HCT116 (cell line): ENCODE measurements around the gene S100A1. TPM values are rescaled to one million over a fixed set of nuclear protein-coding genes. Genes with fewer than 3 reads are reported as not detected.
"Not testable (repeated sequence)": the region's sequence is repeated elsewhere in the genome, so short reads cannot be mapped to it uniquely, and the experiment has no call there.

Experiments used
- ATAC-seq: fragments of 200-7000 bp; cut with Tn5 transposase; 2 replicates; pipeline ENCODE4 v1.9.1; 2020; ENCODE audit warnings: mild to moderate bottlenecking, moderate library complexity
- BruUV-seq: library from RNA; stranded (reverse); fragments of 400-500 nt; replicated peaks from 2 replicates; lab custom pipeline; 2021; lab: Mats Ljungman, UMichigan
- CTCF ChIA-PET: fragments of 300-600 bp; sonication (Branson Sonifier 250); formaldehyde crosslinking; loops from one replicate; lab custom pipeline; 2021; ENCODE audit warnings: antibody characterized with exemption; lab: Charles Lee
- POLR2A ChIA-PET: fragments of 300-600, 350-600 bp; sonication (Branson Sonifier 250); formaldehyde crosslinking; loops from one replicate; lab custom pipeline; 2021; ENCODE audit warnings: antibody characterized with exemption; lab: Charles Lee
- RAD21 ChIA-PET, 2 experiments: fragments of 300-600 bp; sonication (Branson Sonifier 250); formaldehyde crosslinking; loops; one replicate each; lab custom pipeline; 2023; ENCODE audit warnings: low total read pairs in 2 of 2; ENCODE audit not compliant: uncharacterized antibody in 2 of 2, unreplicated experiment in 2 of 2, low non-redundant PET in 1 of 2; lab: Charles Lee
- DNase-seq: peaks from one replicate; pipeline ENCODE4 v3.0.0-alpha.2; 2010; ENCODE audit warnings: low read depth, low spot score
- H2AFZ ChIP-seq: fragments of 200-600 bp; shearing (Covaris generic), sonication (generic); 2 replicates; pipeline ENCODE4 v1.6.1; 2017; ENCODE audit warnings: low read depth, mixed run types, mixed read lengths, antibody characterized with exemption, low read length; ENCODE audit not compliant: poor library complexity, severe bottlenecking
- H3K27ac ChIP-seq: 2 replicates; pipeline ENCODE4 v1.5.1; 2012; ENCODE audit warnings: low read depth, low read length
- H3K27me3 ChIP-seq: fragments of 200-600 bp; sonication (generic); 2 replicates; pipeline ENCODE4 v1.6.1; 2016; ENCODE audit warnings: mixed run types, low read length, mixed read lengths; ENCODE audit not compliant: insufficient read depth
- H3K36me3 ChIP-seq, 2 experiments: fragments of 200-500 bp in 1 of 2; fragments of 200-600 bp in 1 of 2; sonication (Bioruptor generic) in 1 of 2; sonication (generic) in 1 of 2; 2 replicates each; pipeline versions ENCODE4 v1.5.1 to v1.6.1; 2014 to 2016; ENCODE audit warnings: low read length in 2 of 2, inconsistent platforms in 1 of 2, mixed read lengths in 1 of 2, mixed run types in 1 of 2; ENCODE audit not compliant: insufficient read depth in 2 of 2, control insufficient read depth in 1 of 2
- H3K4me1 ChIP-seq, 2 experiments: fragments of 200-600 bp in 1 of 2; sonication (generic) in 1 of 2; 2 replicates each; pipeline versions ENCODE4 v1.5.1 to v1.6.1; 2012 to 2017; ENCODE audit warnings: low read length in 2 of 2, inconsistent platforms in 1 of 2, mild to moderate bottlenecking in 1 of 2, mixed read lengths in 1 of 2, mixed run types in 1 of 2, moderate library complexity in 1 of 2; ENCODE audit not compliant: insufficient read depth in 2 of 2, control insufficient read depth in 1 of 2
- H3K4me2 ChIP-seq: fragments of 200-600 bp; sonication (generic); 2 replicates; pipeline ENCODE4 v1.6.1; 2017; ENCODE audit warnings: mixed run types, low read length, mixed read lengths
- H3K4me3 ChIP-seq, 2 experiments: fragments of 200-600 bp in 1 of 2; sonication (generic) in 1 of 2; replicated peaks in 1 of 2; 2 replicates each; pipeline ENCODE4 v1.5.1; 2011 to 2016; ENCODE audit warnings: low read length in 2 of 2, control low read depth in 1 of 2, low read depth in 1 of 2, mild to moderate bottlenecking in 1 of 2, mixed read lengths in 1 of 2, mixed run types in 1 of 2
- H3K79me2 ChIP-seq: fragments of 200-600 bp; sonication (generic); 2 replicates; pipeline ENCODE4 v1.6.1; 2017; ENCODE audit warnings: mild to moderate bottlenecking, mixed run types, low read length, moderate library complexity, mixed read lengths; ENCODE audit not compliant: insufficient read depth
- H3K9ac ChIP-seq: fragments of 200-600 bp; sonication (generic); 2 replicates; pipeline ENCODE4 v1.6.1; 2016; ENCODE audit warnings: low read length, mixed read lengths
- H3K9me2 ChIP-seq: fragments of 200-600 bp; sonication (generic), shearing (Covaris generic); 2 replicates; pipeline ENCODE4 v1.6.1; 2017; ENCODE audit warnings: mixed run types, mild to moderate bottlenecking, moderate library complexity; ENCODE audit not compliant: insufficient read depth
- H3K9me3 ChIP-seq, 2 experiments: fragments of 200-500 bp in 1 of 2; fragments of 200-600 bp in 1 of 2; sonication (Bioruptor generic) in 1 of 2; sonication (generic) in 1 of 2; 2 replicates each; pipeline ENCODE4 v1.6.1; 2014 to 2017; ENCODE audit warnings: low read length in 2 of 2, mixed read lengths in 2 of 2, inconsistent platforms in 1 of 2, low read depth in 1 of 2, mild to moderate bottlenecking in 1 of 2, mixed run types in 1 of 2, moderate library complexity in 1 of 2; ENCODE audit not compliant: control insufficient read depth in 1 of 2, insufficient read depth in 1 of 2
- H4K20me1 ChIP-seq: fragments of 200-600 bp; sonication (generic), shearing (Covaris generic); 2 replicates; pipeline ENCODE4 v1.6.1; 2017; ENCODE audit warnings: mixed run types, mild to moderate bottlenecking, moderate library complexity; ENCODE audit not compliant: insufficient read depth
- ATF3 ChIP-seq: IDR thresholded peaks from 2 replicates; pipeline ENCODE4 v1.6.1; 2012
- CBX3 ChIP-seq: IDR thresholded peaks from 2 replicates; pipeline ENCODE4 v1.6.1; 2012; ENCODE audit warnings: low read depth
- ELF1 ChIP-seq: IDR thresholded peaks from 2 replicates; pipeline ENCODE4 v1.6.1; 2012; ENCODE audit warnings: low read depth, borderline replicate concordance
- POLR2A ChIP-seq: IDR thresholded peaks from 2 replicates; pipeline ENCODE4 v1.7.0; 2011; ENCODE audit warnings: borderline replicate concordance; ENCODE audit not compliant: insufficient read depth, insufficient read length; ENCODE audit errors: extremely low read depth
- POLR2AphosphoS5 ChIP-seq: IDR thresholded peaks from 2 replicates; pipeline ENCODE4 v1.6.1; 2011; ENCODE audit warnings: mild to moderate bottlenecking, low read depth, low read length, moderate library complexity
- SIN3A ChIP-seq: IDR thresholded peaks from 2 replicates; pipeline ENCODE4 v1.6.1; 2012; ENCODE audit warnings: low read depth
- SP1 ChIP-seq: IDR thresholded peaks from 2 replicates; pipeline ENCODE4 v1.6.1; 2012; ENCODE audit warnings: low read depth
- ZNF274 ChIP-seq: fragments of 200-500 bp; sonication (Bioruptor generic); IDR thresholded peaks from 2 replicates; pipeline ENCODE4 v1.6.1; 2014; ENCODE audit warnings: mild to moderate bottlenecking, low read depth, low read length, inconsistent platforms
- intact Hi-C: fragments of 100-400 bp; cut with micrococcal nuclease; formaldehyde crosslinking; loops from 2 replicates; pipeline ENCODE4 v1.10.0; 2022
- total RNA-seq: library from RNA; stranded (reverse); gene quantifications from one replicate; pipeline ENCODE4 v1.2.1, GENCODE V29; 2021; ENCODE audit not compliant: unreplicated experiment

S100A1 gene
- total RNA-seq, 1 experiment from 2014 or later, result 0.30 TPM

GRCh38 chr1:153639280-153639679 is 11.0 kb downstream of the S100A1 start:
- no peaks in the 10 kb centered on the region for H3K9me3 ChIP-seq
- DNase-seq (no peak), ATAC-seq (no peak)
- ChIA-PET RAD21 (no interaction called here), CTCF (no interaction called here), POLR2A (interaction anchor here (1.0 kb wide), 1 partner anchor 24 kb away, joined by 3 read pairs; the partner anchor contains the start of gene S100A14)
- intact Hi-C loops, result no loop called here
- BruUV-seq, result no TSS peak
- no peak overlapping the region for H2AFZ ChIP-seq
- no peak overlapping the region for H3K4me3 ChIP-seq
- H3K4me1 ChIP-seq, result peaks cover 3 to 9% of the 10 kb centered on the region in 2 experiments
- H4K20me1 ChIP-seq, result peaks cover 10% of the 10 kb centered on the region; the same call in 1 of the 2 replicates
- no peak for TF ChIP-seq ZNF274
- no peak for TF ChIP-seq ATF3
- no peak for TF ChIP-seq POLR2A
- TF ChIP-seq SIN3A, result no peak
- no peak for TF ChIP-seq CBX3
- no peak for TF ChIP-seq ELF1
- no peak for TF ChIP-seq POLR2AphosphoS5
- no peak for TF ChIP-seq SP1
- H3K27ac ChIP-seq, result no peak overlapping the region
- H3K36me3 ChIP-seq, result peaks cover 72 to 82% of the 10 kb centered on the region in 2 experiments
- no peak overlapping the region for H3K9ac ChIP-seq
- no peaks in the 10 kb centered on the region for H3K9me2 ChIP-seq
- H3K79me2 ChIP-seq, result peaks cover 100% of the 10 kb centered on the region
- H3K4me2 ChIP-seq, result no peak overlapping the region
- H3K27me3 ChIP-seq, result no peaks in the 10 kb centered on the region

DNA sequence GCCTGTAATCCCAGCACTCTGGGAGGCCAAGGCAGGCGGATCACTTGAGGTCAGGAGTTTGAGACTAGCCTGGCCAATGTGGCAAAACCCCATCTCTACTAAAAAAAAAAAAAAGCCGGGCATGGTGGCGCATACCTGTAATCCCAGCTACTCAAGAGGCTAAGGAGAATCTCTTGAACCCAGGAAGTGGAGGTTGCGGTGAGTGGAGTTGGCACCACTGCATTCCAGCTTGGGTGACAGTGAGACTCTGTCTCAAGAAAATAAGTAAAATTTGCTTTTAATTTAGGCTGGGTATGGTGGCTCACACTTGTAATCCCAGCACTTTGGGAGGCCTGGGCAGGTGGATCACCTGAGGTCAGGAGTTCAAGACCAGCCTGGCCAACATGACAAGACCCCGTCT is 12.0 kb downstream of the S100A1 start:
- H2AFZ ChIP-seq, H3K27ac ChIP-seq, DNase-seq, intact Hi-C loops, H3K4me2 ChIP-seq, H3K4me1 ChIP-seq, H3K4me3 ChIP-seq, ATAC-seq, H3K9me3 ChIP-seq, H3K9ac ChIP-seq, RAD21 ChIA-PET, BruUV-seq, CTCF ChIA-PET, H3K27me3 ChIP-seq, H3K9me2 ChIP-seq, H4K20me1 ChIP-seq: not testable (repeated sequence)
- Histone ChIP-seq H3K36me3 (peaks cover 81 to 92% of the 10 kb centered on the region in 2 experiments), H3K79me2 (peaks cover 99% of the 10 kb centered on the region)
- POLR2A ChIA-PET, result interaction anchor here (1.0 kb wide), 1 partner anchor 25 kb away, joined by 3 read pairs; the partner anchor contains the start of gene S100A14
